Measurements from ENCODE around the gene B4GALNT1.

Gene B4GALNT1

DNA sequence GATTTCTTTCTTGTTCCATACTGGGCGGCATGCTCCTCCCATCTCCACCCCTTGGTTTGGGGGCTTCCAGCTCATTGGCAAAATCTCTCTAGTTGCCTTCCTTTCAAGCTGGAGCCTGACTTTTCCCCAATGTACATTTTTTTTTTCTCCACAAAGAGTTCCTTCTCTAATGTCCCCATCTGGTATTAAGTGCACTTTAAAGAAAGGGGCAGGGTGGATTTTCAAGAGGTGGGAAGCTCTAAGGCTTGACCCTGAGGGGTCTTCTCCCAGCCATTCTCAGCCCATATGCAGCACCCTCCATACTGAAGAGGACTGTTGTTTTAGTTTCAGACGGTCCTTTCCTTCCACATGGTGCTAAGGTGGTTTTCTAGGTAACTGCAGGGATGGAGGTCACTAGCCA lies 47.8 kb downstream of the B4GALNT1 start:
- Histone ChIP-seq H3K36me3 (ENCODE audit: control insufficient read depth in 1 of 2, insufficient read depth in 2 of 2, low read depth in 1 of 2, low read length in 2 of 2) (peaks cover 0 to 11% of the 10 kb centered on the region in 2 experiments), H3K4me2 (ENCODE audit: low read length, poor library complexity, severe bottlenecking) (no peak overlapping the region), H4K8ac (ENCODE audit: low read length) (peak overlapping the region; percentile 15), H2AK5ac (ENCODE audit: low read length, severe bottlenecking) (no peak overlapping the region), H2AFZ (ENCODE audit: low read depth, low read length) (no peak overlapping the region), H3K18ac (ENCODE audit: low read depth in 1 of 2, low read length in 2 of 2) (no peak overlapping the region), H3K4me1 (ENCODE audit: control insufficient read depth, insufficient read depth, low read depth, low read length) (no peaks in the 10 kb centered on the region), H3K14ac (ENCODE audit: low read length in 2 of 2) (no peak overlapping the region), H2BK15ac (ENCODE audit: low read depth, poor library complexity, severe bottlenecking) (no peak overlapping the region), H3K23ac (ENCODE audit: low read length in 2 of 2) (no peak overlapping the region), H3K4me3 (ENCODE audit: insufficient read depth in 1 of 2, low read depth in 1 of 2, low read length in 2 of 2) (no peak overlapping the region), H3K79me1 (replicated peaks; ENCODE audit: low read length, poor library complexity, severe bottlenecking) (no peaks in the 10 kb centered on the region), H3K9ac (ENCODE audit: low read length) (no peak overlapping the region), H2BK12ac (ENCODE audit: low read length in 2 of 2) (no peak overlapping the region), H3K9me3 (ENCODE audit: control insufficient read depth, low read length) (no peaks in the 10 kb centered on the region), H4K91ac (ENCODE audit: low read length) (no peak overlapping the region), H3K27me3 (ENCODE audit: control insufficient read depth in 1 of 2, insufficient read depth in 1 of 2, low read length in 2 of 2) (peaks cover 45 to 82% of the 10 kb centered on the region in 2 experiments), H2BK120ac (ENCODE audit: low read depth, low read length) (no peak overlapping the region), H3K27ac (ENCODE audit: low read length, poor library complexity, severe bottlenecking) (no peak overlapping the region), H2BK5ac (ENCODE audit: low read depth, low read length, poor library complexity, severe bottlenecking) (no peak overlapping the region), H3K4ac (ENCODE audit: low read depth in 1 of 2, low read length in 2 of 2) (no peak overlapping the region)
- DNase-seq, result no peak
- WGBS, result 88% methylated on average over 2 of the region's 2 CpGs

DNA sequence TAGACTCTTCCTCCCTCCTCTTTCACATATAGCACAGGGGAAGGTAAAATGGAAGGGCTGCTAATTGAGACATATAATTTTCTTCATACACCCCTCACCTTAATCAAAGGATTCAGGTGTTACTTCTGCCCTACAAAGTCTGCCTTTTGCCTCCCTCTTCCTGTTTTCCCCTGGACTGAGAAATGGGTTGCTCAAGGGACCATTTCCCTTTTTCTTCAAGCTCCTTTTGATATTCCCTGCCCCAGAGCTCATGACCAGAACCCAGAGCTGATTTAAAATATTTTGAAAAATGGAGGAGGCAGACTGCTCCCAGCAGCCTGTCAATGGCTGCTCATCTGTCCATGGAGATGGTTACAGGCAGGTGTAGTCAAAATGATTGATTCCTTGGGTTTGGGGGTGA lies 48.3 kb downstream of the B4GALNT1 start:
- no peak overlapping the region for H3K18ac ChIP-seq (ENCODE audit: low read depth in 1 of 2, low read length in 2 of 2)
- H3K36me3 ChIP-seq (ENCODE audit: control insufficient read depth in 1 of 2, insufficient read depth in 2 of 2, low read depth in 1 of 2, low read length in 2 of 2), result peaks cover 0 to 11% of the 10 kb centered on the region in 2 experiments
- H2AFZ ChIP-seq (ENCODE audit: low read depth, low read length), result no peak overlapping the region
- no peak overlapping the region for H2BK15ac ChIP-seq (ENCODE audit: low read depth, poor library complexity, severe bottlenecking)
- no peak overlapping the region for H3K4me2 ChIP-seq (ENCODE audit: low read length, poor library complexity, severe bottlenecking)
- no peak overlapping the region for H2BK120ac ChIP-seq (ENCODE audit: low read depth, low read length)
- no peak overlapping the region for H4K91ac ChIP-seq (ENCODE audit: low read length)
- H3K9ac ChIP-seq (ENCODE audit: low read length), result no peak overlapping the region
- no peaks in the 10 kb centered on the region for H3K9me3 ChIP-seq (ENCODE audit: control insufficient read depth, low read length)
- DNase-seq, result no peak
- no peak overlapping the region for H2AK5ac ChIP-seq (ENCODE audit: low read length, severe bottlenecking)
- no peak overlapping the region for H3K4ac ChIP-seq (ENCODE audit: low read depth in 1 of 2, low read length in 2 of 2)
- no peak overlapping the region for H4K8ac ChIP-seq (ENCODE audit: low read length)
- H3K14ac ChIP-seq (ENCODE audit: low read length in 2 of 2), result no peak overlapping the region
- no peak overlapping the region for H3K27ac ChIP-seq (ENCODE audit: low read length, poor library complexity, severe bottlenecking)
- no peaks in the 10 kb centered on the region for H3K4me1 ChIP-seq (ENCODE audit: control insufficient read depth, insufficient read depth, low read depth, low read length)
- no peak overlapping the region for H3K4me3 ChIP-seq (ENCODE audit: insufficient read depth in 1 of 2, low read depth in 1 of 2, low read length in 2 of 2)
- H2BK5ac ChIP-seq (ENCODE audit: low read depth, low read length, poor library complexity, severe bottlenecking), result no peak overlapping the region
- H3K23ac ChIP-seq (ENCODE audit: low read length in 2 of 2), result no peak overlapping the region
- peaks cover 45 to 81% of the 10 kb centered on the region in 2 experiments for H3K27me3 ChIP-seq (ENCODE audit: control insufficient read depth in 1 of 2, insufficient read depth in 1 of 2, low read length in 2 of 2)
- no peak overlapping the region for H2BK12ac ChIP-seq (ENCODE audit: low read length in 2 of 2)
- H3K79me1 ChIP-seq (replicated peaks; ENCODE audit: low read length, poor library complexity, severe bottlenecking), result no peaks in the 10 kb centered on the region

DNA sequence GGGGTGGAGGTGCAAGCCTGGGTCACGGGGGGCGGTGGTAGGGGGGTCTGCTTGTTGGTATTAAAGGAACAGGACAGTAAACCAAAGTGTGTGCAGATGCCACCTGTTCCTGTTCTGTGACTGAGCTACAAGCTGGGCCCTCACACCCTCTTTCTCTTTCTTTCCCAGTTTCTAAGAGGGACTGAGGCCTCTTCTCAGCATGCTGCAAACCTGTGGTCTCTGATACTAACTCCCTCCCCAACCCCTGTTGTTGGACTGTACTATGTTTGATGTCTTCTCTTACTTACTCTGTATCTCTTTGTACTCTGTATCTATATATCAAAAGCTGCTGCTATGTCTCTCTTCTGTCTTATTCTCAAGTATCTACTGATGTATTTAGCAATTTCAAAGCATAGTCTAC lies 49.0 kb downstream of the B4GALNT1 start:
- H3K4me1 ChIP-seq (ENCODE audit: control insufficient read depth, insufficient read depth, low read depth, low read length), result no peaks in the 10 kb centered on the region
- no peak overlapping the region for H3K4me2 ChIP-seq (ENCODE audit: low read length, poor library complexity, severe bottlenecking)
- H2BK5ac ChIP-seq (ENCODE audit: low read depth, low read length, poor library complexity, severe bottlenecking), result no peak overlapping the region
- H3K18ac ChIP-seq (ENCODE audit: low read depth in 1 of 2, low read length in 2 of 2), result no peak overlapping the region
- no peak overlapping the region for H3K4ac ChIP-seq (ENCODE audit: low read depth in 1 of 2, low read length in 2 of 2)
- peaks cover 0 to 11% of the 10 kb centered on the region in 2 experiments for H3K36me3 ChIP-seq (ENCODE audit: control insufficient read depth in 1 of 2, insufficient read depth in 2 of 2, low read depth in 1 of 2, low read length in 2 of 2)
- no peak overlapping the region for H2BK120ac ChIP-seq (ENCODE audit: low read depth, low read length)
- peaks cover 45 to 82% of the 10 kb centered on the region in 2 experiments for H3K27me3 ChIP-seq (ENCODE audit: control insufficient read depth in 1 of 2, insufficient read depth in 1 of 2, low read length in 2 of 2)
- no CpG with 5 or more reads among the region's 2 CpGs for WGBS
- no peak overlapping the region for H2BK12ac ChIP-seq (ENCODE audit: low read length in 2 of 2)
- H3K4me3 ChIP-seq (ENCODE audit: insufficient read depth in 1 of 2, low read depth in 1 of 2, low read length in 2 of 2), result no peak overlapping the region
- no peak overlapping the region for H2BK15ac ChIP-seq (ENCODE audit: low read depth, poor library complexity, severe bottlenecking)
- no peak overlapping the region for H3K27ac ChIP-seq (ENCODE audit: low read length, poor library complexity, severe bottlenecking)
- H4K8ac ChIP-seq (ENCODE audit: low read length), result no peak overlapping the region
- H3K79me1 ChIP-seq (replicated peaks; ENCODE audit: low read length, poor library complexity, severe bottlenecking), result no peaks in the 10 kb centered on the region
- no peaks in the 10 kb centered on the region for H3K9me3 ChIP-seq (ENCODE audit: control insufficient read depth, low read length)
- H4K91ac ChIP-seq (ENCODE audit: low read length), result no peak overlapping the region
- DNase-seq, result no peak
- no peak overlapping the region for H3K9ac ChIP-seq (ENCODE audit: low read length)
- H3K23ac ChIP-seq (ENCODE audit: low read length in 2 of 2), result no peak overlapping the region
- H3K14ac ChIP-seq (ENCODE audit: low read length in 2 of 2), result no peak overlapping the region
- no peak overlapping the region for H2AK5ac ChIP-seq (ENCODE audit: low read length, severe bottlenecking)
- H2AFZ ChIP-seq (ENCODE audit: low read depth, low read length), result no peak overlapping the region

DNA sequence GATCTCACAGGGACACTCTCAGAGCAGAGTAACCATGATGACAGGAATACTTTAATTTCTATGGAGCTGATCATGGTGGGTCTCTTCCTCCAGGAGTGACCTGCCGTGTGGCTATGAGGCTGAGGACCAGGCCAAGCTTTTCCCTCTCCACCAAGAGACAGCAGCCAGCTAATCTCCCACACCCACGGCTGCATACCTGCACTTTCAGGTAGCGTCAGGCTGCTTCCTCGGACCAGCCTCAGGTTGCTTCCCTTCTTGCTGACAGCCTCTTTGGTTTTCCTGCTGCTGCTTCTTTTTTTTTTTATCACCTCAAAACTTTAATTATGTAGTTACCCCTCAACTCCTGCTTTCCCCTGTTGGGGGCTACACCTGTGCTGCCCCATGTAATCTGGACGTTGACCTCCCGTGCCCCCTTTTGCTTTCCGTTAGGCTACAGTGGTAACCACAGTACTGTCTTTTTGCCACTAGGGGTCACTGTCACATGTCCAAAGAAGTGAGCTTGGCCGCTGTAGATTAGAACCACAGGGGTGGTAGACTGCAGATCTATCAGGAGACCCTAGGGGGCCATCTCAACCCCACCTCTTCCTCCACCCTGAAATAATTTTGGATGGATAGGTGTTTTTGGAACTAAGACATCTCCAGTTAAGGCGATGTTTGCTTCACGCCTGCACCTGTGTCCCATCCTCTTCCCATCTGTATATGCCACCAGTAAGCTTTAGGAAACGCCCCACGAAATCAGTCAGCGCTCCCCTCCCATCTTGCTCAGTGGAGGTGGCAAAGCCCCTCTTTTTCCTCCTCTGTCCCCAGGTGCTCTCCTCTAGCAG lies 49.8 kb downstream of the B4GALNT1 start:
- Histone ChIP-seq H3K4me2 (ENCODE audit: low read length, poor library complexity, severe bottlenecking) (no peak overlapping the region), H3K14ac (ENCODE audit: low read length in 2 of 2) (no peak overlapping the region), H2BK15ac (ENCODE audit: low read depth, poor library complexity, severe bottlenecking) (no peak overlapping the region), H2BK12ac (ENCODE audit: low read length in 2 of 2) (no peak overlapping the region), H3K23ac (ENCODE audit: low read length in 2 of 2) (no peak overlapping the region), H4K8ac (ENCODE audit: low read length) (no peak overlapping the region), H3K27me3 (ENCODE audit: control insufficient read depth in 1 of 2, insufficient read depth in 1 of 2, low read length in 2 of 2) (peaks cover 40 to 79% of the 10 kb centered on the region in 2 experiments), H3K4me3 (ENCODE audit: insufficient read depth in 1 of 2, low read depth in 1 of 2, low read length in 2 of 2) (no peak overlapping the region), H2BK120ac (ENCODE audit: low read depth, low read length) (no peak overlapping the region), H3K79me1 (replicated peaks; ENCODE audit: low read length, poor library complexity, severe bottlenecking) (no peaks in the 10 kb centered on the region), H2BK5ac (ENCODE audit: low read depth, low read length, poor library complexity, severe bottlenecking) (no peak overlapping the region), H3K9me3 (ENCODE audit: control insufficient read depth, low read length) (no peaks in the 10 kb centered on the region), H4K91ac (ENCODE audit: low read length) (no peak overlapping the region), H3K9ac (ENCODE audit: low read length) (no peak overlapping the region), H2AK5ac (ENCODE audit: low read length, severe bottlenecking) (no peak overlapping the region), H3K18ac (ENCODE audit: low read depth in 1 of 2, low read length in 2 of 2) (no peak overlapping the region), H3K36me3 (ENCODE audit: control insufficient read depth in 1 of 2, insufficient read depth in 2 of 2, low read depth in 1 of 2, low read length in 2 of 2) (peaks cover 0 to 11% of the 10 kb centered on the region in 2 experiments), H2AFZ (ENCODE audit: low read depth, low read length) (no peak overlapping the region), H3K4me1 (ENCODE audit: control insufficient read depth, insufficient read depth, low read depth, low read length) (no peaks in the 10 kb centered on the region), H3K4ac (ENCODE audit: low read depth in 1 of 2, low read length in 2 of 2) (no peak overlapping the region), H3K27ac (ENCODE audit: low read length, poor library complexity, severe bottlenecking) (no peak overlapping the region)
- DNase-seq, result peak; percentile 83
- 46% methylated on average over 13 of the region's 13 CpGs for WGBS

Measured in mesenchymal stem cell (in vitro differentiated cells and primary cell).